Omental fat pad (tissue), 4 donors: Measurements from ENCODE around the gene CKB. TPM values are rescaled to one million over a fixed set of nuclear protein-coding genes. Genes with fewer than 3 reads are reported as not detected.
A peak's percentile ranks its signal among the peaks of the same experiment; 100 is the strongest.

ENCODE experiments used
- ATAC-seq: fragments of 150-250 bp; one replicate; pipeline ENCODE4 v1.9.1; 2016; ENCODE audit warnings: mild to moderate bottlenecking, moderate library complexity; ENCODE audit not compliant: low FRiP score
- DNase-seq: peaks from one replicate; pipeline ENCODE4 v3.0.0-alpha.2; 2019; ENCODE audit warnings: low spot score
- CTCF ChIP-seq, 3 donors: fragments of 450-650 bp; IDR thresholded peaks; one replicate each; pipeline ENCODE4 v1.5.1; 2016 to 2017; ENCODE audit warnings: antibody characterized with exemption in 3 of 3, mild to moderate bottlenecking in 3 of 3, moderate library complexity in 2 of 3
- total RNA-seq, 4 donors: library from RNA; depleted of rRNA; stranded (reverse); fragments of >200 nt; gene quantifications; one replicate each; pipeline ENCODE4 v1.1.0, GENCODE V29; 2016

Gene CKB
- total RNA-seq, 4 donors from 2014 or later = 173 to 275 (median 217) TPM

- DNase-seq = no peak
- no peak for TF ChIP-seq CTCF (IDR thresholded peaks at IDR 0.05)
- ATAC-seq = no peak
Observed at GRCh38 chr14:103548463-103549351, 26.1 kb upstream of the CKB start.

GRCh38 chr14:103547941-103548462 lies 25.4 kb upstream of the CKB start:
- DNase-seq (no peak), ATAC-seq (no peak)
- no peak for TF ChIP-seq CTCF (IDR thresholded peaks at IDR 0.05)

GRCh38 chr14:103547455-103547940 lies 24.9 kb upstream of the CKB start:
- no peak for TF ChIP-seq CTCF (IDR thresholded peaks at IDR 0.05)
- ATAC-seq = no peak
- DNase-seq = no peak

GRCh38 chr14:103546652-103547454 lies 24.2 kb upstream of the CKB start:
- DNase-seq (no peak), ATAC-seq (peak; percentile 10)
- TF ChIP-seq CTCF (IDR thresholded peaks at IDR 0.05) = peak in 1 of 3 donors; percentile 88

GRCh38 chr14:103545915-103546651 lies 23.5 kb upstream of the CKB start:
- DNase-seq (no peak), ATAC-seq (no peak)
- TF ChIP-seq CTCF (IDR thresholded peaks at IDR 0.05) = no peak

- DNase-seq (no peak), ATAC-seq (no peak)
- TF ChIP-seq CTCF (IDR thresholded peaks at IDR 0.05) = no peak
Observed at GRCh38 chr14:103545219-103545914, 22.7 kb upstream of the CKB start.
